Measurements from ENCODE around the gene CLDN9.
A peak's percentile ranks its signal among the peaks of the same experiment; 100 is the strongest.

Gene CLDN9

GRCh38 chr16:3056336-3057180, 43.8 kb downstream of the CLDN9 start:
- DNase-seq (ENCODE audit: low spot score) = no peak

- no peak for DNase-seq (ENCODE audit: low spot score)
Measured at GRCh38 chr16:3057181-3058138, 44.7 kb downstream of the CLDN9 start.

GRCh38 chr16:3058139-3059030, 45.7 kb downstream of the CLDN9 start:
- no peak for DNase-seq (ENCODE audit: low spot score)

- peak; percentile 97 for DNase-seq (ENCODE audit: low spot score)
Measured at GRCh38 chr16:3059041-3059722, 46.5 kb downstream of the CLDN9 start.

GRCh38 chr16:3059723-3060242, 47.1 kb downstream of the CLDN9 start:
- DNase-seq (ENCODE audit: low spot score) = no peak

DNA sequence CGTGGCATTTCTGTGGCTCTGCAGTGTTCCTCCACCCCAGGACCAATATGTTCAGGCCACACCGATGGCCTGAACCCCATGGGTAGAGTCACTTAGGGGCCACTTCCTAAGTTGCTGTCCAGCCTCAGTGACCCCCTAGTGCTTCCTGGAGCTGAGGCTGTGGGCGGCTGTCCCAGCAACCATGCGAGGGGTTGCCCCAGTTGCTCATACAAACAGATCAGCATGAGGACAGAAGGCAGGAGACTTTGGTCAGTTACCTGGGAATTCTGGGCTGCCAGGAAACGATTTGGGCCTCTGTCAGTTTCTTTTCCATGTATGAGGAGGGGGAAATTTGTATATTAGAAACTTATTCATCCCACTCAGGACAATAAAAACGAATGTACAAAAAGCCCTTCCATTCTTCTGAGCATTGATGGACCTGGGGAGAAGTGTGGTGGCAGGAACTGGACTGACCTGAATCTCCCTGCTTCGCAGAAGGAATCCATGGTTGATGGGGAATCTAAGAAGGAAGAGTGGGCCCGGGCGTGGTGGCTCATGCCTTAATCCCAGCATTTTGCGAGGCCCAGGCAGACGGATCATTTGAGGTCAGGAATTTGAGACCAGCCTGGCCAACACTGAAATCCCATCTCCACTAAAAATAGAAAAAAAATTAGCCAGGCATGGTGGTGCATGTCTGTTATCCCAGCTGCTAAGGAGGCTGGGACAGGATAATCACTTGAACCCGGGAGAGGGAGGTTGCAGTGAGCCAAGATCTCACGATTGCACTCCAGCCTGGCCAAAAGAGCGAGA, 47.8 kb downstream of the CLDN9 start:
- DNase-seq (ENCODE audit: low spot score) = no peak

DNA sequence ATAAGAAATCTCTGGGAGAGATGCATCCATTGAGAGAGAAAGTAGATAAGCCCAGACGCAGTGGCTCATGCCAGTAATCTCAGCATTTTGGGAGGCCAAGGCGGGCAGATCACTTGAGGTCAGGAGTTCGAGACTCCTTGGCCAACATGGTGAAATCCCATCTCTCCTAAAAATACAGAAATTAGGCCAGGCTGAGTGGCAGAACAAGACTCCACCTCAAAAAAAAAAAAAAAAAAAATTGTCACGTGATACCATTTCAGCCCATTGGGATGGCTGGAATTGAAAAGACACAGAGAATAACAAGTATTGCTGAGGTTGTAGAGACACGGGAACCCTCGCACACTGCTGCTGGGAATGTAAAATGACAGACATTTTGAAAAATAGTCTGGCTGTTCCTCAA, 49.8 kb downstream of the CLDN9 start:
- no peak for DNase-seq (ENCODE audit: low spot score)

DNA sequence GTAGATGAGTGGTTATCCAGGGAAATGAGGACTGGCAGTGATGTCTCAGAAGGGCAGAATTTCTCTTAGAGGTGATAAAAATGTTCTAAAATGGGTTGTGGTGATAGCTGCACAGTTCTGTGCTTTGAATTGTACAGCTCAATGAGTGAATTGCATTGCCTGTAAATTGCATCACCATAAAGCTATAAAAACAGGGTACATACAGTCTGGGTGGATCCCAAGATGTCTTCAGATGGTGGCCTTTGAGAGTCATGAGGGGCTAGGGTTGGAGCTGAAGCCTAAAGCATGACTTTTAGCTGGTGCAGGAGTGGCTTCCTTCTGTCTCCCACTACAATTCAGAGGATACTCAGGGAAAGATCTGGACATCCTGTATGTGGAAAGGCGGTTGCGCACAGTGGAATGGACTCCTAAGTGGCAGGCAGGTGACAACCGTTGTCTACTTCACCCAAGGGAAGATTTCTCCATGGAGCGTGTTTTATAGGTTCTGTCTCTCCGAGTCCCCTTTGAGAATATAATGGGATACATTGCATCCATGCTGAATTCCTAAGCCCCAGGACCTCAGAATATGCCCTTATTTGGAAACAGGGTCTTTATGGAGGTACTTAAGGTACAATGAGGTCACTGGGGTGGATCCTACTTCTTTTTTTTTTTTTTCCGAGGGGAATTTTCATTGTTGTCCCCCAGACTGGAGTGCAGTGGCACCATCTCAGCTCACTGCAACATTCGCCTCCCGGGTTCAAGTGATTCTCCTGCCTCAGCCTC, 51.1 kb downstream of the CLDN9 start:
- DNase-seq (ENCODE audit: low spot score) = no peak
